Panc1 (cell line): ENCODE measurements around the gene TRAF4. TPM values are rescaled to one million over a fixed set of nuclear protein-coding genes. Genes with fewer than 3 reads are reported as not detected.

ENCODE experiments used
- ATAC-seq: fragments of 200-7000 bp; cut with Tn5 transposase; 2 replicates; pipeline ENCODE4 v1.9.1; 2020; ENCODE audit warnings: mild to moderate bottlenecking, moderate library complexity
- BruUV-seq: library from RNA; stranded (reverse); fragments of 400-500 nt; replicated peaks from 2 replicates; lab custom pipeline; 2021; lab: Mats Ljungman, UMichigan
- CTCF ChIA-PET: fragments of 300-600 bp; sonication (Branson Sonifier 250); formaldehyde crosslinking; loops from one replicate; lab custom pipeline; 2022; ENCODE audit warnings: antibody characterized with exemption; lab: Charles Lee
- POLR2A ChIA-PET: fragments of 300-600 bp; sonication (Branson Sonifier 250); formaldehyde crosslinking; loops from one replicate; lab custom pipeline; 2022; ENCODE audit warnings: antibody characterized with exemption; lab: Charles Lee
- DNase-seq: peaks from one replicate; pipeline ENCODE4 v3.0.0-alpha.2; 2010; ENCODE audit warnings: low read depth, low spot score
- H3K27ac ChIP-seq: 2 replicates; pipeline ENCODE4 v1.5.1; 2011; ENCODE audit warnings: mild to moderate bottlenecking, low read length, inconsistent platforms
- H3K27me3 ChIP-seq: fragments of 200-500 bp; sonication (Bioruptor generic); 2 replicates; pipeline ENCODE4 v1.6.0; 2014; ENCODE audit warnings: low read length, inconsistent platforms; ENCODE audit not compliant: control insufficient read depth, insufficient read depth
- H3K36me3 ChIP-seq: fragments of 200-500 bp; sonication (Bioruptor generic); 2 replicates; pipeline ENCODE4 v1.5.1; 2014; ENCODE audit warnings: inconsistent platforms, mild to moderate bottlenecking, low read length, moderate library complexity; ENCODE audit not compliant: control insufficient read depth, insufficient read depth
- H3K4me1 ChIP-seq: 2 replicates; pipeline ENCODE4 v1.5.1; 2011; ENCODE audit warnings: inconsistent platforms, mild to moderate bottlenecking, low read length, moderate library complexity; ENCODE audit not compliant: control insufficient read depth, insufficient read depth
- H3K4me3 ChIP-seq, 2 experiments: 2 replicates each; pipeline ENCODE4 v1.5.1; 2011 to 2012; ENCODE audit warnings: low read depth in 2 of 2, low read length in 2 of 2, mild to moderate bottlenecking in 2 of 2, inconsistent platforms in 1 of 2, moderate library complexity in 1 of 2
- H3K9me3 ChIP-seq: fragments of 200-500 bp; sonication (Bioruptor generic); 2 replicates; pipeline ENCODE4 v1.5.1; 2014; ENCODE audit warnings: low read depth, mild to moderate bottlenecking, inconsistent platforms, low read length, moderate library complexity; ENCODE audit not compliant: control insufficient read depth, insufficient read depth
- POLR2AphosphoS5 ChIP-seq: IDR thresholded peaks from 2 replicates; pipeline ENCODE4 v1.6.1; 2012; ENCODE audit warnings: mild to moderate bottlenecking, low read depth, low read length, moderate library complexity
- REST ChIP-seq, 2 experiments: IDR thresholded peaks; 2 replicates each; pipeline ENCODE4 v1.6.1; 2011 to 2012; ENCODE audit warnings: low read depth in 2 of 2, control low read depth in 1 of 2, low read length in 1 of 2, mild to moderate bottlenecking in 1 of 2, moderate library complexity in 1 of 2; ENCODE audit not compliant: insufficient read depth in 1 of 2
- SIN3A ChIP-seq: IDR thresholded peaks from 2 replicates; pipeline ENCODE4 v1.6.1; 2012; ENCODE audit warnings: low read depth, mild to moderate bottlenecking, low read length, moderate library complexity, borderline replicate concordance; ENCODE audit not compliant: insufficient read depth
- TCF7L2 ChIP-seq: IDR thresholded peaks from 2 replicates; pipeline ENCODE4 v1.6.1; 2011; ENCODE audit warnings: mild to moderate bottlenecking, low read depth, low read length, inconsistent platforms
- in situ Hi-C: cut with HindIII; loops from 2 replicates; pipeline ENCODE4 v1.10.0; 2016; ENCODE audit warnings: low sequenced_read_pairs, low pct_unique_long_range_greater_than_20kb
- intact Hi-C: fragments of 100-400 bp; cut with micrococcal nuclease; formaldehyde crosslinking; loops from one replicate; pipeline ENCODE4 v1.10.0; 2022; ENCODE audit not compliant: unreplicated experiment
- total RNA-seq: library from RNA; stranded (reverse); gene quantifications from one replicate; pipeline ENCODE4 v1.2.1, GENCODE V29; 2021; ENCODE audit not compliant: unreplicated experiment
- TF ChIP-seq, protein P1 (sequence below): fragments of 450-650 bp; IDR thresholded peaks from 2 replicates; pipeline ENCODE4 v1.5.1; 2017; ENCODE audit warnings: mild to moderate bottlenecking

TRAF4 gene
- total RNA-seq, 1 experiment from 2014 or later: 108 TPM

DNA sequence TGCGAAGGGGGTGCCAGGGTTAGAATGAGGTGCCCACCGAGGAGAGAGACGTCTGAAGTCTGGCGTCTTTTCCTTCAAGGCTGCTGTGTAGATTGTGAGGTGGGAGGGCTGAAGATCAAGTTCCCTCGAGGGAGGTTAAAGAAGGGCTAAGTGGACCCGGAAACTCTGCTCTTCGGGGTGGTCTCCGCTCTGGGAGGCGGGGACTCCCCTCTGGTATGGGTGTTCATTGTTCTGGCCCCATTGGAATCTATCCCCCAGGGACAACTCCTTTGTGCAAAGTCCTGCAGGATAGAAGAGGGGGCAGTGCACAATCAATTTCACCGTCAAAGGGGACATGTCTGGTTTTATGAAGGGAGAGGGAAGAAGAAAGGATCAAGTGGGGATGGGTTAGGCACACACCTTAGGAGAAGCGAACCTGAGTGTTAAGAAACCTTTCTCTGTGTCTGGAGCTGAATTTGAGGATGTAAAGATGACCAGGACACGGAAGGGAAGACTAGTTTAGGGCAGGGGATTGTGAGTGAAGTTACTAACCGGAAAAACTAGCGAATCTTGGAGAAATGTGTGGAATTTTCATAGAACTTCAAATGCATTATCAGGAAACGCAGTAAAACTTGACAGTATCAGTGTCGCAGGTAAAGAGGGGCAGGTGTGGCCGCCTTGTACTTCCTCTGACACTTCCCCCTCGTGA lies 25.3 kb upstream of the TRAF4 start:
- CTCF ChIA-PET: no interaction called here
- Histone ChIP-seq H3K4me1 (peaks cover 42% of the 10 kb centered on the region), H3K36me3 (peaks cover 29% of the 10 kb centered on the region), H3K27me3 (no peaks in the 10 kb centered on the region), H3K27ac (peak overlapping the region; percentile 99), H3K4me3 (peak overlapping the region; percentile 58 to 88), H3K9me3 (no peaks in the 10 kb centered on the region)
- TF ChIP-seq REST (IDR thresholded peaks at IDR 0.05; ENCODE audit: insufficient read depth in 1 of 2, low read depth in 2 of 2, low read length in 1 of 2) (no peak), TCF7L2 (no peak), SIN3A (no peak), POLR2AphosphoS5 (no peak; the same call in 1 of the 2 replicates)
- TF ChIP-seq, protein P1, sequence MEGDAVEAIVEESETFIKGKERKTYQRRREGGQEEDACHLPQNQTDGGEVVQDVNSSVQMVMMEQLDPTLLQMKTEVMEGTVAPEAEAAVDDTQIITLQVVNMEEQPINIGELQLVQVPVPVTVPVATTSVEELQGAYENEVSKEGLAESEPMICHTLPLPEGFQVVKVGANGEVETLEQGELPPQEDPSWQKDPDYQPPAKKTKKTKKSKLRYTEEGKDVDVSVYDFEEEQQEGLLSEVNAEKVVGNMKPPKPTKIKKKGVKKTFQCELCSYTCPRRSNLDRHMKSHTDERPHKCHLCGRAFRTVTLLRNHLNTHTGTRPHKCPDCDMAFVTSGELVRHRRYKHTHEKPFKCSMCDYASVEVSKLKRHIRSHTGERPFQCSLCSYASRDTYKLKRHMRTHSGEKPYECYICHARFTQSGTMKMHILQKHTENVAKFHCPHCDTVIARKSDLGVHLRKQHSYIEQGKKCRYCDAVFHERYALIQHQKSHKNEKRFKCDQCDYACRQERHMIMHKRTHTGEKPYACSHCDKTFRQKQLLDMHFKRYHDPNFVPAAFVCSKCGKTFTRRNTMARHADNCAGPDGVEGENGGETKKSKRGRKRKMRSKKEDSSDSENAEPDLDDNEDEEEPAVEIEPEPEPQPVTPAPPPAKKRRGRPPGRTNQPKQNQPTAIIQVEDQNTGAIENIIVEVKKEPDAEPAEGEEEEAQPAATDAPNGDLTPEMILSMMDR: no peak
- no TSS peak for BruUV-seq
- POLR2A ChIA-PET: interaction anchor here (1.3 kb wide), 1 partner anchor 74 kb away, joined by 4 read pairs; the partner anchor contains the start of gene BLTP2
- DNase-seq (no peak), ATAC-seq (no peak)
- intact Hi-C loops (no loop called here), in situ Hi-C loops (no loop called here)

DNA sequence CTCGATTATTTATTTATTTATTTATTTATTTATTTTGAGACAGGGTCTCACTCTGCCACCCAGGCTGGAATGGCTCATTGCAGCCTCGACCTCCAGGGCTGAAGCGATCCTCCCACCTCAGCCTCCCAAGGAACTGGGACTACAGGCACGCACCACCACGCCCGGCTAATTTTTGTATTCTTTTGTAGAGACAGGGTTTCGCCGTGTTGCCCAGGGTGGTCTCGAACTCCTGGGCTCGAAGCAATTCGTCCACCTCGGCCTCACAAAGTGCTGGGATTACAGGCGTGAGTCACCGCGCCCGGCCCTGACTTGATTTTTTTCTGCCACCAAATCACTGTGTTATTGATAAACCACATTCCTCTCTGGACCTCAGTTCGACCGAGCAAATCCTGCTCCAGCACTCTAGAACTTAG lies 24.8 kb upstream of the TRAF4 start:
- Histone ChIP-seq H3K4me1 (peaks cover 48% of the 10 kb centered on the region), H3K4me3 (peak overlapping the region; percentile 58 to 88), H3K9me3 (no peaks in the 10 kb centered on the region), H3K36me3 (peaks cover 32% of the 10 kb centered on the region), H3K27me3 (no peaks in the 10 kb centered on the region), H3K27ac (peak overlapping the region; percentile 99)
- DNase-seq (no peak), ATAC-seq (peak; percentile 1)
- in situ Hi-C loops (no loop called here), intact Hi-C loops (no loop called here)
- ChIA-PET CTCF (interaction anchor here (0.6 to 1.0 kb wide), 5 partner anchors 9 to 543 kb away, joined by 3 to 11 read pairs (median 3); no protein-coding TSS in a partner anchor), POLR2A (interaction anchor here (0.6 to 1.6 kb wide), 6 partner anchors 8 to 137 kb away, joined by 3 to 39 read pairs (median 4); partner anchors contain the start of genes BLTP2 and PROCA1)
- TF ChIP-seq REST (IDR thresholded peaks at IDR 0.05; ENCODE audit: insufficient read depth in 1 of 2, low read depth in 2 of 2, low read length in 1 of 2): no peak
- no peak for TF ChIP-seq POLR2AphosphoS5
- TF ChIP-seq TCF7L2: no peak
- BruUV-seq: no TSS peak
